ENCODE results near the gene OR7G1.

OR7G1 gene

GRCh38 chr19:9148697-9149096 is 33.1 kb upstream of the OR7G1 start:
- Histone ChIP-seq H3K27ac (ENCODE audit: low read depth, low read length, poor library complexity, severe bottlenecking) (no peak overlapping the region), H2AFZ (ENCODE audit: low read length) (no peak overlapping the region), H3K36me3 (ENCODE audit: insufficient read depth, low read length) (peaks cover 89% of the 10 kb centered on the region), H3K9me3 (ENCODE audit: low read length) (peaks cover 32% of the 10 kb centered on the region), H3K4me1 (ENCODE audit: insufficient read depth, low read length, severe bottlenecking) (no peaks in the 10 kb centered on the region), H3F3A (ENCODE audit: insufficient read depth, low read length) (no peaks in the 10 kb centered on the region), H3K9ac (ENCODE audit: low read length) (no peak overlapping the region), H4K20me1 (ENCODE audit: insufficient read depth, low read length) (no peaks in the 10 kb centered on the region), H3K27me3 (ENCODE audit: insufficient read depth, low read length) (no peaks in the 10 kb centered on the region), H3K4me2 (ENCODE audit: low read length) (no peak overlapping the region), H3K79me2 (ENCODE audit: insufficient read depth, low read length) (peaks cover 94% of the 10 kb centered on the region), H3K9me2 (ENCODE audit: low read depth, low read length) (no peaks in the 10 kb centered on the region), H3K4me3 (ENCODE audit: low read depth, low read length, poor library complexity, severe bottlenecking) (no peak overlapping the region)
- no peak for TF ChIP-seq EZH2 (IDR thresholded peaks at IDR 0.05; ENCODE audit: borderline replicate concordance, low read length)
- no peak for TF ChIP-seq CTCF (IDR thresholded peaks at IDR 0.05; ENCODE audit: low read length)

- Histone ChIP-seq H4K20me1 (ENCODE audit: insufficient read depth, low read length) (no peaks in the 10 kb centered on the region), H3K9me3 (ENCODE audit: low read length) (peaks cover 40% of the 10 kb centered on the region), H3K27ac (ENCODE audit: low read depth, low read length, poor library complexity, severe bottlenecking) (no peak overlapping the region), H3K27me3 (ENCODE audit: insufficient read depth, low read length) (no peaks in the 10 kb centered on the region), H3F3A (ENCODE audit: insufficient read depth, low read length) (no peaks in the 10 kb centered on the region), H3K4me1 (ENCODE audit: insufficient read depth, low read length, severe bottlenecking) (peaks cover under 1% of the 10 kb centered on the region), H3K9me2 (ENCODE audit: low read depth, low read length) (no peaks in the 10 kb centered on the region), H3K9ac (ENCODE audit: low read length) (no peak overlapping the region), H3K79me2 (ENCODE audit: insufficient read depth, low read length) (peaks cover 96% of the 10 kb centered on the region), H3K4me3 (ENCODE audit: low read depth, low read length, poor library complexity, severe bottlenecking) (no peak overlapping the region), H3K36me3 (ENCODE audit: insufficient read depth, low read length) (peaks cover 82% of the 10 kb centered on the region), H3K4me2 (ENCODE audit: low read length) (no peak overlapping the region), H2AFZ (ENCODE audit: low read length) (no peak overlapping the region)
- TF ChIP-seq EZH2 (IDR thresholded peaks at IDR 0.05; ENCODE audit: borderline replicate concordance, low read length) (no peak), CTCF (IDR thresholded peaks at IDR 0.05; ENCODE audit: low read length) (no peak)
These were observed 31.3 kb upstream of the OR7G1 start for GRCh38 chr19:9146882-9147281.

DNA sequence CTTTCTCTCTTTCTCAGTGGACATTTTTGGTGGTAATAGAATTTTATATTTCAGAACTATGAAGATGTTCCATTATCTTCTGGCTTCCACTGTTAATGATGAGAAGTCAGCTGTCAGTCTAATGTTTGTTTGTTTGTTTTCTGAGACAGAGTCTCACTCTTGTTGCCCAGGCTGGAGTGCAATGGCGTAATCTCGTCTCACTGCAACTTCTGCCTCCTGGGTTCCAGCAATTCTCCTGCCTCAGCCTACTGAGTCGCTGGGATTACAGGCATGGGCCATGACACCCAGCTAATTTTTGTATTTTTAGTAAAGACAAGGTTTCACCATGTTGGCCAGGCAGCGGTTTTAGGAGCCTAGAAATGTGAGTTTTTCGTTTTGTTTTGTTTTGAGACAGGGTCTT is 29.4 kb upstream of the OR7G1 start:
- Histone ChIP-seq H3K4me3 (ENCODE audit: low read depth, low read length, poor library complexity, severe bottlenecking) (no peak overlapping the region), H3K4me2 (ENCODE audit: low read length) (no peak overlapping the region), H3K79me2 (ENCODE audit: insufficient read depth, low read length) (peaks cover 94% of the 10 kb centered on the region), H3K9ac (ENCODE audit: low read length) (no peak overlapping the region), H3K9me2 (ENCODE audit: low read depth, low read length) (no peaks in the 10 kb centered on the region), H3K27me3 (ENCODE audit: insufficient read depth, low read length) (no peaks in the 10 kb centered on the region), H3F3A (ENCODE audit: insufficient read depth, low read length) (no peaks in the 10 kb centered on the region), H3K4me1 (ENCODE audit: insufficient read depth, low read length, severe bottlenecking) (peaks cover 10% of the 10 kb centered on the region), H2AFZ (ENCODE audit: low read length) (no peak overlapping the region), H3K27ac (ENCODE audit: low read depth, low read length, poor library complexity, severe bottlenecking) (no peak overlapping the region), H4K20me1 (ENCODE audit: insufficient read depth, low read length) (no peaks in the 10 kb centered on the region), H3K36me3 (ENCODE audit: insufficient read depth, low read length) (peaks cover 74% of the 10 kb centered on the region), H3K9me3 (ENCODE audit: low read length) (peaks cover 36% of the 10 kb centered on the region)
- TF ChIP-seq EZH2 (IDR thresholded peaks at IDR 0.05; ENCODE audit: borderline replicate concordance, low read length) (no peak), CTCF (IDR thresholded peaks at IDR 0.05; ENCODE audit: low read length) (no peak)
